DOHH2 (cell line): Measurements from ENCODE around the gene USP40.

Source experiments
- EZH2phosphoT487 ChIP-seq: fragments of 200-600 bp; sonication (generic); IDR thresholded peaks from 2 replicates; pipeline ENCODE4 v1.6.1; 2017; ENCODE audit warnings: borderline replicate concordance, mild to moderate bottlenecking, antibody characterized with exemption, low read length, moderate library complexity, mixed read lengths
- TF ChIP-seq, protein P1 (sequence below): fragments of 200-600 bp; sonication (generic); IDR thresholded peaks from one replicate; pipeline ENCODE4 v1.5.1; 2014; ENCODE audit warnings: antibody characterized with exemption, mild to moderate bottlenecking, low read depth, low read length; ENCODE audit not compliant: poor library complexity, severe bottlenecking

DNA sequence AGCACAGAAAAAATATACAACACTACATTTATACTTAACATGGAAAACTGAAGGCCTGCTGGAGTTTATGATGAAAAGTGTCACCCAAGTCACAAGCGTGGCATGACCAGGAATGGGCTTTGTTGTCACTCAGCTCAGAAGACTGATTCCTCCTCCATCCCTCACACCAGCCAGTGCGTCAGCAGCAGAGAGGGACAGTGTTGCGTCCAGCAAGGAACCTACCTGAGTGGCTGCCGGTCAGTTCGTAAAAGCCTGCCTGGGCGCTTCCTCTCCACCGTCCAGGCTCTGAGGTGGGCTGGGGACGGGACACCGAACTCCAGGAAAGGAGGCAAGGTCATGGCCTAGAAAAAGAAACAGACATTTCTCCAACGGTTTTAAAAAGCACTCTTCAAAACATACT lies 77.4 kb downstream of the USP40 start:
- TF ChIP-seq, protein P1, sequence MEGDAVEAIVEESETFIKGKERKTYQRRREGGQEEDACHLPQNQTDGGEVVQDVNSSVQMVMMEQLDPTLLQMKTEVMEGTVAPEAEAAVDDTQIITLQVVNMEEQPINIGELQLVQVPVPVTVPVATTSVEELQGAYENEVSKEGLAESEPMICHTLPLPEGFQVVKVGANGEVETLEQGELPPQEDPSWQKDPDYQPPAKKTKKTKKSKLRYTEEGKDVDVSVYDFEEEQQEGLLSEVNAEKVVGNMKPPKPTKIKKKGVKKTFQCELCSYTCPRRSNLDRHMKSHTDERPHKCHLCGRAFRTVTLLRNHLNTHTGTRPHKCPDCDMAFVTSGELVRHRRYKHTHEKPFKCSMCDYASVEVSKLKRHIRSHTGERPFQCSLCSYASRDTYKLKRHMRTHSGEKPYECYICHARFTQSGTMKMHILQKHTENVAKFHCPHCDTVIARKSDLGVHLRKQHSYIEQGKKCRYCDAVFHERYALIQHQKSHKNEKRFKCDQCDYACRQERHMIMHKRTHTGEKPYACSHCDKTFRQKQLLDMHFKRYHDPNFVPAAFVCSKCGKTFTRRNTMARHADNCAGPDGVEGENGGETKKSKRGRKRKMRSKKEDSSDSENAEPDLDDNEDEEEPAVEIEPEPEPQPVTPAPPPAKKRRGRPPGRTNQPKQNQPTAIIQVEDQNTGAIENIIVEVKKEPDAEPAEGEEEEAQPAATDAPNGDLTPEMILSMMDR, result no peak
- no peak for TF ChIP-seq EZH2phosphoT487
